Measurements from ENCODE around the gene ANP32E. TPM values are rescaled to one million over a fixed set of nuclear protein-coding genes. Genes with fewer than 3 reads are reported as not detected.

ANP32E gene
- total and polyA plus RNA-seq, 2 of the 8 experiments (the other 6 are each of a cell fraction or from before 2014, with no cell fraction given): 20.7 to 123 TPM

DNA sequence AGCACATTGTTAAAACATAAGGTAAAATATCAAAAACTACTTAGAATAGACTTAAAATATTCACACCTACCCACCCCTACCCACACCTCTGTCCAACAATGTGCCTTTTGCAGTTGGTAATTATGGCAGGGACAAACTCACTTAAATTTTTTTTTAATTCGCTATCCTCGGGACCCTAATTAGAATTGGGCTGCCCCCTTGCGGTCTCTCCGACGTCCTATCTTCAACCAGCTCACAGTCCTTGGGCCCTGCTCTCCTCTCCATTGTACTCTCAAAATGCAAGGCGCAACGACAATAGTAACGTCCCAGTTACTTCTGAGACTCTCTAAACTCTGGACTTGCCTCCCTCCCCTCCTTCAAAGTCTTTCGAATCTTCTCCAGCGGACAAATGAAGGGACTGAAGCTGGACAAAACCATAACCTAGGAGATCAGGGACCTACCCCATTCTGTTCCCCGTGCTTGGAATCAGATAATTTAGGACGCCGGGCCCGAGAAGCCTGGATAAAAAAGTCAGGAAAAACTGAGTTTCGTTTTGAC, 45.4 kb upstream of the ANP32E start (continued):
- TF ChIP-seq, protein P1, sequence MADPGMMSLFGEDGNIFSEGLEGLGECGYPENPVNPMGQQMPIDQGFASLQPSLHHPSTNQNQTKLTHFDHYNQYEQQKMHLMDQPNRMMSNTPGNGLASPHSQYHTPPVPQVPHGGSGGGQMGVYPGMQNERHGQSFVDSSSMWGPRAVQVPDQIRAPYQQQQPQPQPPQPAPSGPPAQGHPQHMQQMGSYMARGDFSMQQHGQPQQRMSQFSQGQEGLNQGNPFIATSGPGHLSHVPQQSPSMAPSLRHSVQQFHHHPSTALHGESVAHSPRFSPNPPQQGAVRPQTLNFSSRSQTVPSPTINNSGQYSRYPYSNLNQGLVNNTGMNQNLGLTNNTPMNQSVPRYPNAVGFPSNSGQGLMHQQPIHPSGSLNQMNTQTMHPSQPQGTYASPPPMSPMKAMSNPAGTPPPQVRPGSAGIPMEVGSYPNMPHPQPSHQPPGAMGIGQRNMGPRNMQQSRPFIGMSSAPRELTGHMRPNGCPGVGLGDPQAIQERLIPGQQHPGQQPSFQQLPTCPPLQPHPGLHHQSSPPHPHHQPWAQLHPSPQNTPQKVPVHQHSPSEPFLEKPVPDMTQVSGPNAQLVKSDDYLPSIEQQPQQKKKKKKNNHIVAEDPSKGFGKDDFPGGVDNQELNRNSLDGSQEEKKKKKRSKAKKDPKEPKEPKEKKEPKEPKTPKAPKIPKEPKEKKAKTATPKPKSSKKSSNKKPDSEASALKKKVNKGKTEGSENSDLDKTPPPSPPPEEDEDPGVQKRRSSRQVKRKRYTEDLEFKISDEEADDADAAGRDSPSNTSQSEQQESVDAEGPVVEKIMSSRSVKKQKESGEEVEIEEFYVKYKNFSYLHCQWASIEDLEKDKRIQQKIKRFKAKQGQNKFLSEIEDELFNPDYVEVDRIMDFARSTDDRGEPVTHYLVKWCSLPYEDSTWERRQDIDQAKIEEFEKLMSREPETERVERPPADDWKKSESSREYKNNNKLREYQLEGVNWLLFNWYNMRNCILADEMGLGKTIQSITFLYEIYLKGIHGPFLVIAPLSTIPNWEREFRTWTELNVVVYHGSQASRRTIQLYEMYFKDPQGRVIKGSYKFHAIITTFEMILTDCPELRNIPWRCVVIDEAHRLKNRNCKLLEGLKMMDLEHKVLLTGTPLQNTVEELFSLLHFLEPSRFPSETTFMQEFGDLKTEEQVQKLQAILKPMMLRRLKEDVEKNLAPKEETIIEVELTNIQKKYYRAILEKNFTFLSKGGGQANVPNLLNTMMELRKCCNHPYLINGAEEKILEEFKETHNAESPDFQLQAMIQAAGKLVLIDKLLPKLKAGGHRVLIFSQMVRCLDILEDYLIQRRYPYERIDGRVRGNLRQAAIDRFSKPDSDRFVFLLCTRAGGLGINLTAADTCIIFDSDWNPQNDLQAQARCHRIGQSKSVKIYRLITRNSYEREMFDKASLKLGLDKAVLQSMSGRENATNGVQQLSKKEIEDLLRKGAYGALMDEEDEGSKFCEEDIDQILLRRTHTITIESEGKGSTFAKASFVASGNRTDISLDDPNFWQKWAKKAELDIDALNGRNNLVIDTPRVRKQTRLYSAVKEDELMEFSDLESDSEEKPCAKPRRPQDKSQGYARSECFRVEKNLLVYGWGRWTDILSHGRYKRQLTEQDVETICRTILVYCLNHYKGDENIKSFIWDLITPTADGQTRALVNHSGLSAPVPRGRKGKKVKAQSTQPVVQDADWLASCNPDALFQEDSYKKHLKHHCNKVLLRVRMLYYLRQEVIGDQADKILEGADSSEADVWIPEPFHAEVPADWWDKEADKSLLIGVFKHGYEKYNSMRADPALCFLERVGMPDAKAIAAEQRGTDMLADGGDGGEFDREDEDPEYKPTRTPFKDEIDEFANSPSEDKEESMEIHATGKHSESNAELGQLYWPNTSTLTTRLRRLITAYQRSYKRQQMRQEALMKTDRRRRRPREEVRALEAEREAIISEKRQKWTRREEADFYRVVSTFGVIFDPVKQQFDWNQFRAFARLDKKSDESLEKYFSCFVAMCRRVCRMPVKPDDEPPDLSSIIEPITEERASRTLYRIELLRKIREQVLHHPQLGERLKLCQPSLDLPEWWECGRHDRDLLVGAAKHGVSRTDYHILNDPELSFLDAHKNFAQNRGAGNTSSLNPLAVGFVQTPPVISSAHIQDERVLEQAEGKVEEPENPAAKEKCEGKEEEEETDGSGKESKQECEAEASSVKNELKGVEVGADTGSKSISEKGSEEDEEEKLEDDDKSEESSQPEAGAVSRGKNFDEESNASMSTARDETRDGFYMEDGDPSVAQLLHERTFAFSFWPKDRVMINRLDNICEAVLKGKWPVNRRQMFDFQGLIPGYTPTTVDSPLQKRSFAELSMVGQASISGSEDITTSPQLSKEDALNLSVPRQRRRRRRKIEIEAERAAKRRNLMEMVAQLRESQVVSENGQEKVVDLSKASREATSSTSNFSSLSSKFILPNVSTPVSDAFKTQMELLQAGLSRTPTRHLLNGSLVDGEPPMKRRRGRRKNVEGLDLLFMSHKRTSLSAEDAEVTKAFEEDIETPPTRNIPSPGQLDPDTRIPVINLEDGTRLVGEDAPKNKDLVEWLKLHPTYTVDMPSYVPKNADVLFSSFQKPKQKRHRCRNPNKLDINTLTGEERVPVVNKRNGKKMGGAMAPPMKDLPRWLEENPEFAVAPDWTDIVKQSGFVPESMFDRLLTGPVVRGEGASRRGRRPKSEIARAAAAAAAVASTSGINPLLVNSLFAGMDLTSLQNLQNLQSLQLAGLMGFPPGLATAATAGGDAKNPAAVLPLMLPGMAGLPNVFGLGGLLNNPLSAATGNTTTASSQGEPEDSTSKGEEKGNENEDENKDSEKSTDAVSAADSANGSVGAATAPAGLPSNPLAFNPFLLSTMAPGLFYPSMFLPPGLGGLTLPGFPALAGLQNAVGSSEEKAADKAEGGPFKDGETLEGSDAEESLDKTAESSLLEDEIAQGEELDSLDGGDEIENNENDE (IDR thresholded peaks at IDR 0.05; ENCODE audit: insufficient replicate concordance, low read length): peak; percentile 74

All from H1 (cell line).